Measurements from ENCODE around the gene GABRA5.
"Not testable (repeated sequence)": the region's sequence is repeated elsewhere in the genome, so short reads cannot be mapped to it uniquely, and the experiment has no call there.

GABRA5 gene

DNA sequence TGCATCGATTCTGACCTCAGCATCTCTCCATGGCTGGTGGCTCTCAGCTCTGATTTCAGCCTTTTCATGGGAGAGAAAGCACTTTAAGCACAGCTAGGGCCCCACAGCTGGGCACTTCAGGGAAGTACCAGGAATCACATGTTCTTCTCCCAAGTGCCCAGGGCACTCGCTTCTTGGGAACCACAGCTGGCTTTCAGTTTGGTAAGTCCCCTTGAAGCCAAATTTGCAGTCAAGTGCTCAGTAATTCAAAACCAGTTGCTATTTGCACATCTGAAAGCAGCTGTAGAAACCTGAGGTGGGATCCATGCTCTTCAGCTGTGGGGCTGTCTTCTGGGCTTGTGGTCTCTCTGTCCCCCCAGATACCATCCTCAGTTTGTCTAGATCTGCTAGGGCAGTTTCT is 12.8 kb downstream of the GABRA5 start:
- no peak for DNase-seq

- DNase-seq: no peak
Measured at GRCh38 chr15:26882112-26882511, 15.2 kb downstream of the GABRA5 start.

- no peak for DNase-seq
Measured at GRCh38 chr15:26882616-26883365, 15.9 kb downstream of the GABRA5 start.

DNA sequence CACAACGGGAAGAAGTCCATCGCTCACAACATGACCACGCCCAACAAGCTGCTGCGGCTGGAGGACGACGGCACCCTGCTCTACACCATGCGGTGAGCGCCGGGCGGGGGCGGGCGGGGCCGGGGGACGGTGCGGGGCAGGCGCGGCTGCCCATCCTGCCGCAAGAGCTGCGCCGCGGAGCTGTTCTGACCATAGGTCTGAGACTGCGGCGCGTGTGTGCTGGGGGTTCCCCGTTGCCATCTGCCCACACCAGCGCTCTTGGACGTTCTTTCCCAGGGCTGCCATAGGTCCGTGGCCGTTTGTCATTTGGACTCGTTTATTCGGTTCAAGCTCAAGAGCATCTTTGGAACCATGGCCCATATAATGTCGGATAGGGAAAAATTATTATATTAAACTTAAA is 16.6 kb downstream of the GABRA5 start:
- no peak for DNase-seq

DNA sequence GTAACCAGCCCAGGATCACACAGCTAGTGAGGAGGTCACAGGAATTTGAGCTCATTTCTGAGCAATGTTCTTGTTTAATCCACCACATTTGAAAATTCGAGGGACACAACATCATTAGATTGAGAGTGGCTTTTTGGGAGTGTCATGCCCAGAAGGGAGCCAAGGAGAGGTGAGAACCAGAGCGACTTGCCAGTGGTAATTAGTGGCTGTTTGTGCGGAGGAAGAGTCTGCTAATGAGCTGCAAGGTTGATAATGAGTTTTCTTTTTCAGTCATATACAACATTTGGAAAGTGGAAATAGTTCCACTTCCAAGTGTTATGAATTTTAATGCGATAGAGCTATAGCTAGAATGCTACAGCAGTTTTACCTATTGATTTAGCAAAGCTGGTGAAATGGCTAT is 19.7 kb downstream of the GABRA5 start:
- DNase-seq: no peak

GRCh38 chr15:26887926-26888666 is 21.2 kb downstream of the GABRA5 start:
- DNase-seq: no peak

DNA sequence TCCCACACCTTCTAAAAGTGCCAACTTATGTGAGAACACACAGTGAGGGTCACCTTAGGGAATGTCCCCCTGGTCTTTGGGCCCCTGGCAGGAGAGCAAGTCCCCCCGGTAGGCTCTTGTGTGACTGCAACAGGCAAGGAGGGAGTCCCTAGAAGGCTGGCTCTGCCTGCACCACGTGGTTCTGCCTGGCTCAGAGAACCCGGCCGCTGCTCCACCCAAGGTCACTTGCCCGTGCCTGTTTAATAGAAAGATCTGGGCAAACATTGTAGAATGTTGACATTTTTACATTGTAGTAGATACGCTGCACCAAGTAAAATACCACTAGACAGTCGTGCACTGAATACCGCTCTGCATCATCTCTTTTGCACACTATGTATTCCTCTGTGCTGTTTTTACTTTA is 21.9 kb downstream of the GABRA5 start:
- no peak for DNase-seq

- DNase-seq: no peak
Measured at GRCh38 chr15:26889298-26889898, 22.5 kb downstream of the GABRA5 start.

DNA sequence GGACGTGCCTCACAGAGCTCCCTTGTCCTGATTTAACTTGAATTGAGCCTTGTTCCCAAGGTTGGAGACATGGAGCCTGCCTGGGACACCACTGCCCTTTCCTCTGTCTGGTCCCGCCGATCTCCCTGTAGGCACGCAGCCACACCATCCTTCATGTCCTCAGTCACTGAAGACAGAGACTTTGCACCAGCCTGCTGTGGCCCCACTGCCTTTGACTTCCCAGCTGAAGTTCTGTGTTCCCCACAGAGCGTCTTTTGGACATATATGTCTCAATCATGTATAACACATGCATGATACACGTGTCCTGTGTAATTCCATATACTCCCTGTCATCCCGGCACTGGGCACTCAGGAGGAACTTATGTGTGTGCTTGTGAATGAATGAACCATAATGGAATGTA is 23.6 kb downstream of the GABRA5 start:
- DNase-seq: no peak

- DNase-seq: no peak
Measured at GRCh38 chr15:26890988-26891387, 24.1 kb downstream of the GABRA5 start.

DNA sequence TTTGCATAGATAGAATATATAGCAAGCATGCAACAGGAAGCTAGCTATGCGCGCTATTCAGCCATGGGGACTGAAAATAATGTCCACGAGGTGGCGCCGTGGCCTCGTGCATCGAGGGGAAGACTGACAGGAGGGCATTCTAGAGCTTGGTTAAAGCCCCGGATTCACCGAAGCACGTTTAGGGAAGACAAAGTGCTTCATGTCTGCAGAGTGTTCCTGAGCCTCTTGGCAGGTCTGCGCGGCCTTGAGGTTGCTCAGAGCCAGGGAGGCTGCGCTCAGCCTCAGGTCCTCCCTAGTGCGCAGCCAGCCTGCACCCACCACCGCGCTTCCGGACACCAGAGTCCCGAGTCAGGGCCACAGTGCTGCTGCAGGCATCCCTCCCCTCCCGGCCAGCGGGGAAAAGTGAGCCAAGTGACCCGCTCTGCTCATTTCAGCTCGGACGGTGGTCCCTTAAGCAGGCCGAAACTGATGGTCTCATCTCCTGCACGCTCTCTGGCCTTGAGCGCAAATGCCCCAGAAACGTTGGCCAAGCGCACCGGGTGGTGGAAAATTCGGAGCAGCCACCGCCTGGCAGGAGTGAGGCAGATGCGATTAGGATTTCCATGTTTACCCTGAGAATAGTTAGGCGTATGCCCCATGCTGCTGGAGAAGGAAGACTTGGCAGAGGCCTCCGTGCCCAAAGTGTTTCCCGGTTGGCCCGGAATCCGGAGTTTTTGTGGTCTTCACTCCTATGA is 24.8 kb downstream of the GABRA5 start:
- DNase-seq: no peak

DNA sequence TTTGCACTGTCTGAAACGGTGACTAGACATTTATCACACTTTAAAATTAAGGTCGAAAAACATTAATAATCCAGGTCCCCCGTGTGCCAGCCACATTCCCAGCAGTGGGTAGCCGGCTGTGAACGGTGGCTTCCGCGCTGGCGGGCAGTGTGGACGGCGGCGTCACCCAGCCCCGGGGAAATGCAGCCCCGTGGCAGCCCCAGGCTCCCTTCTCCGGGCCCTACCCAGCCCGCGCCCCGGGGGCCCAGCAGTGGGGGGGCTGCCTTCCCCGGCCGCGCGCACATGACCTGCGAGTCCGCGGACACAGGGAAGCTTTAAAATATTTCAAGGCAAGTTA is 25.3 kb downstream of the GABRA5 start:
- DNase-seq: no peak

DNA sequence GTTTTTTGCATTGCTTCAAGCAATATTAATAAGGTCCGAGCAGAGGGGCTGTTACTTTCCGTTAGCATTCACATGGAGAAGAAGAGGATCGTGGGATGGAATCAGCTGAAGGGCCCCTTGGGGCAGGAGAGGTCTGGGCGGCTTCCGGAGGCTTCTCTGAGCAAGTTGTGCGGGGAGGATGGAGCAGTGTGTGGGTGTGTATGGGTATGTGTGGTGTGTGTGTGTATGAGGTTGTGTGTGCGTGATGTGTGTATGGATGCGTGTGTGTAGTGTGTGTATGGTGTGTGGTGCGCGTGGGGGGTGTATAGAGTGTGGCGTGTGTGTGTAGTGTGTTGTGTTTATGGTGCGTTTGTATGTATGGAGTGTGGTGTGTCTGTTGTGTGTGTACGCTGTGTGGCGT is 25.8 kb downstream of the GABRA5 start:
- DNase-seq: no peak

DNA sequence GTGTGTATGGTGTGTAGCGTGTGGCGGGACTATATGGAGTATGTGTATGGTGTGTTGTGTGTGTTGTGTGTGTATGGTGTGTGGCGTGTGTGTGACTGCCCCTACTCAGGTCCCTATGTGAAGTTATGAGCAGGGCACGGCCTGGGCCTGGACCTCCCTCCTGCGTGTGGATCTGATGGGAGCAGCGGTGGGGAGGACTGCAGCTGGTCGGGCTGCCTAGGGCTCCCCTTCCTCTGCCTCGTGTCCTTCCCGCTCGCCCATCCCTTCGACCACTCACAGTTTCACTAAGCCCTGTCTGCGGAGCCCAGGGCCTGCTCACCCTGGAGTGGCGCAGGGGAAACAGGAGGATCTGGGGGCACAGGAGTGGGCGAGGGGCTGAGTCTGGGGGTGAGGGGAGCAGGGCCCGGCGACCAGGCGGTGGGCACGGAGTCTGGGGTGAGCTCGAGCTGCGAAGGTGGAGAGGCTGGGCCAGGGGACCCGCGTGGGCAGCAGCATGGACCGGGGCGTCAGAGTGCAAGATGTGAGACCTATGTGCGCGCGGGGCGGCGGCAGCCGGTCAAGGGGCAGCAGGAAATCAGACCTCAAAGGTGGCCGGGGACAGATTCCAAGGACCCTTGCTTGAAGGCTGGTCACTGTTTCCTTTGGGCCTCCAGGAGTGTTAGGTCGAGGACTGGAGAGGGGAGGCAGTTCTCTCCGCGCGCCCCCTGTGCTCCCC is 26.6 kb downstream of the GABRA5 start:
- no peak for DNase-seq

DNA sequence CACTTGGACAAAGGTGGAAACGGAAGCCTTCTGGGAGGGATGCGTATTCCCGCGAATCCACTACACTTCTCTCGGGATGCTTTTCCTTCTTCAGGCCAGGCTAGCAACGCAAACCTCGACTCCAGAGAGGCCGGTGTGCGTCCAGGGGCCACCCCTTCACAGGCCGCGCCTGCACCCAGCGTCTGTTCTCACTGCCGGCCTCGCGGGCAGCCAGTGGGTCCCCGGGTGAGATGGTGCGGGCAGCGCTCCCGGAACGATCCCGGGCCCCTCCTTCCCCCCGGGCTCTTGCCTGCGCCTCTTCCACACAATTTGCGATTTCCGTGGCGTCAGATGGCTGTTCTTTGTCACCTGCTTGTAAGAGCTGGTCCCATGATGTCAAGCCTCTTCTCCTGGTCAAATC is 27.3 kb downstream of the GABRA5 start:
- no peak for DNase-seq

GRCh38 chr15:26895346-26895745 is 28.5 kb downstream of the GABRA5 start:
- DNase-seq: not testable (repeated sequence)

GRCh38 chr15:26899658-26900057 is 32.8 kb downstream of the GABRA5 start:
- no peak for DNase-seq

DNA sequence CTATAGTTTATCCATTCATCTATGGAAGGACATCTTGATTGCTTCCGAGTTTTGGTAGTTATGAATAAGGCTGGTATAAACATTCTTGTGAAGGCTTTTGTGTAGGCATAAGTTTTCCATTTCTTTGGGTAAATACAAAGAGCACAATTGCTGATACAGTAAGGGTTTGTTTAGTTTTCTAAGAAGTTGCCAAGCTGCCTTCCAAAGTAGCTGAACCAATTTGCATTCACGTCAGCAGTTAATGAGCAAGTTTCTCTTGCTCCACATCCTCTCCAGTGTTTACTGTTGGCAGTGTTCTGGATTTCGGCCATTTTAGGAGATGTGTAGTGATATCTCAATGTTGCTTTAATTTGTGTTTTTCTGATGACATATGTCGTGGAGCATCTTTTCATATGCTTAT is 34.2 kb downstream of the GABRA5 start:
- no peak for DNase-seq

- DNase-seq: no peak
Measured at GRCh38 chr15:26910715-26911114, 43.9 kb downstream of the GABRA5 start.

DNA sequence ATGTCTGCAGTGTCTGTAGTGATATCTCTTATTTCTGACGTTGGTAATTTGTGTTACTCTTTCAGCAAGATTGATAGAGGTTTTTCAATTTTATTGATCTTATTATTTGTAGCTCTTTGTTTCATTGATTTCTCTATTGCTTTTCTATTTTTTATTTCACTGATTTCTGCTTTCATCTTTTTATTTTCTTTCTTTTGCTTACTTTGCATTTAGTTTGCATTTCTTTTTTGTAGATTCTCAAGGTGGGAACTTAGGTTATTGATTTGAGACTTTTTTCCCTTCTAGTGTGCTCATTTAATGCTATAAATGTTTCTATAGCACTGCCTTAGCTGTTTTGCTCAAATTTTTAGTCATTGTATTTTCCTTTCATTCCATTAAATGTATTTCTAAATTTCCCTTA is 54.6 kb downstream of the GABRA5 start:
- no peak for DNase-seq

DNA sequence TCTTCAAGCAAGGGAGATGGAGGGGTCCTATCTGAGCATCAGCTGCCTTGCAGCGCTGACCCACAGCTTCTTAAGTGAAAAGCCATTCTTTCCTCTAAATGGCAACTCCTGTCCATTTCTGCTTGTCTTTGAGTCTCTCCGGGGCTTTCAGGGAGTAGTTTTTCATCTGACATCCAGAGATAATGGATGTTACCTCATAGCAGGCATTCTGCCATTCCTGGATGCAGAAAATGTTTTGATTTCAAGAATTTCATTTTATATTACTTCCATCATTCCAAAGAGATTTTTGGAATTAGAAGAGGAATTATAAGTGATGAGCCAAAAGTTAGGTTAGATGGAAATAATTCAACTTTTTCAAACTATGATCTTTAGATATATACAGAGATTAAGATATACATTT is 59.2 kb downstream of the GABRA5 start:
- no peak for DNase-seq

GRCh38 chr15:26928051-26928450 is 61.2 kb downstream of the GABRA5 start:
- no peak for DNase-seq

DNA sequence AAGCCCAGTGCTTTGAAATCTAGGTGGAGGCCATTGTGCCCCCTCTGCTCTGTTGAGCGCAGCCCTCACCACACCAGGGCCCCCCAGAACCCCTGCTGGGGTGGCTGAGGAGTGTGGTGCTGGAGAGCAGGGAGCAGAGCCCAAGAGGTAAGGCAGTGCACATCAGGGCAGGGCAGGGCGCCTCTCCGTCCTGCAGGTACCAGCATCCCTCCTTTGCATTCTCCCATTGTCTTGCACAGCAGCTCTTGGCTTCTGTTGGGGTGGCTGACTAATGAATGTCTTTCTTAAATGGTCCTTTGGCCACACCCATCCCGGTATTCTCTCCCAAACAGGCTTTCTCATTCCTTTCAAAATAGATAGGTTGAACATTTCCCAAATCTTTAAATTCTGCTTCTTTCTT is 62.7 kb downstream of the GABRA5 start:
- no peak for DNase-seq

Measured in NCI-H226 (cell line).